ENCODE data around the gene PDE6C. TPM values are rescaled to one million over a fixed set of nuclear protein-coding genes. Genes with fewer than 3 reads are reported as not detected.

The PDE6C gene
- total RNA-seq, 4 donors from 2014 or later = not detected

DNA sequence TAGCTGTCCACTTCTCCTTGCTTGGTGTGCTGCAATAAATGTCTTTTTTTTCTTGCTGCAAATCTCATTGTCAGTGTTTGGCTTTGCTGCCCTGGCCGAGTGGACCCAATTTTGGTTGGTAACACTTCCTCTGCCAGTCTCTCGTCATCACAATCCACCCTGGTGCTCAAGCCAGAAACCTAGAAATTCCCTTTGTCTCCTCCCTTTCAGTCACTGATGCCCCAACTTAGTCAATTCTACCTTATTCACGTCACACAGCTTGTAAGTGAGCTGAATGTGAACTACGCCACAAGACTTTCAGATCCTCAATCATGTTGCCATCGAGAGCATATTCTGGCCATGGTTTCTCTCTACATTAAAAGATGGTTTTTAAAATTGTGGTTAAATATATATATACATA is 103.0 kb downstream of the PDE6C start:
- 67 to 77% methylated on average over 5 of the region's 5 CpGs for WGBS, 2 donors
- Histone ChIP-seq H3K27me3 (peaks cover 0 to 4% (median 0%) of the 10 kb centered on the region in 4 donors), H3K4me3 (no peak overlapping the region), H3K27ac (no peak overlapping the region), H3K36me3 (no peaks in the 10 kb centered on the region), H3K4me1 (no peaks in the 10 kb centered on the region), H3K9me3 (no peaks in the 10 kb centered on the region)
- no peak for DNase-seq
- intact Hi-C loops (cut with DNase I) = no loop called here
- TF ChIP-seq, protein P1, sequence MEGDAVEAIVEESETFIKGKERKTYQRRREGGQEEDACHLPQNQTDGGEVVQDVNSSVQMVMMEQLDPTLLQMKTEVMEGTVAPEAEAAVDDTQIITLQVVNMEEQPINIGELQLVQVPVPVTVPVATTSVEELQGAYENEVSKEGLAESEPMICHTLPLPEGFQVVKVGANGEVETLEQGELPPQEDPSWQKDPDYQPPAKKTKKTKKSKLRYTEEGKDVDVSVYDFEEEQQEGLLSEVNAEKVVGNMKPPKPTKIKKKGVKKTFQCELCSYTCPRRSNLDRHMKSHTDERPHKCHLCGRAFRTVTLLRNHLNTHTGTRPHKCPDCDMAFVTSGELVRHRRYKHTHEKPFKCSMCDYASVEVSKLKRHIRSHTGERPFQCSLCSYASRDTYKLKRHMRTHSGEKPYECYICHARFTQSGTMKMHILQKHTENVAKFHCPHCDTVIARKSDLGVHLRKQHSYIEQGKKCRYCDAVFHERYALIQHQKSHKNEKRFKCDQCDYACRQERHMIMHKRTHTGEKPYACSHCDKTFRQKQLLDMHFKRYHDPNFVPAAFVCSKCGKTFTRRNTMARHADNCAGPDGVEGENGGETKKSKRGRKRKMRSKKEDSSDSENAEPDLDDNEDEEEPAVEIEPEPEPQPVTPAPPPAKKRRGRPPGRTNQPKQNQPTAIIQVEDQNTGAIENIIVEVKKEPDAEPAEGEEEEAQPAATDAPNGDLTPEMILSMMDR (IDR thresholded peaks at IDR 0.05) = no peak
- TF ChIP-seq POLR2A (IDR thresholded peaks at IDR 0.05) = no peak

Other genes starting within 250 kb of the PDE6C start
- 100 to 1,000 TPM in 2 of 4 donors, 10 to 100 TPM in 2; 61.1 to 123 (median 99.6) TPM for gene MYOF, start 130.2 kb upstream of the PDE6C start, total RNA-seq
- 10 to 100 TPM in 2 of 4 donors, 1 to 10 TPM in 2; 6.7 to 23.7 (median 14.4) TPM for gene CEP55, start 115.9 kb upstream of the PDE6C start, total RNA-seq
- gene FFAR4, start 45.9 kb upstream of the PDE6C start, total RNA-seq = 1 to 10 TPM in 1 of 4 donors, under 1 TPM in 1, not detected in 2; 0.26 to 1.1 TPM
- 1 to 10 TPM in 1 of 4 donors, not detected in 3; 1.7 TPM for gene RBP4, start 11.3 kb upstream of the PDE6C start, total RNA-seq
- gene FRA10AC1, start 90.1 kb downstream of the PDE6C start, total RNA-seq = 10 to 100 TPM in 1 of 4 donors, 1 to 10 TPM in 3; 5.0 to 12.0 (median 5.9) TPM
- gene LGI1, start 145.4 kb downstream of the PDE6C start, total RNA-seq = 1 to 10 TPM in 1 of 4 donors, under 1 TPM in 1, not detected in 2; 0.41 to 2.9 TPM

Data from esophagus squamous epithelium (tissue), 5 donors.